LNCAP (cell line): Measurements from ENCODE around the gene PAX5.

Experiments used
- CTCF ChIP-seq: fragments of 450-650 bp; IDR thresholded peaks from 2 replicates; pipeline ENCODE4 v1.5.1; 2017; ENCODE audit warnings: mild to moderate bottlenecking

Gene PAX5

GRCh38 chr9:36963346-36963745 lies 70.7 kb downstream of the PAX5 start:
- TF ChIP-seq CTCF: no peak

- no peak for TF ChIP-seq CTCF
Measured at GRCh38 chr9:36962691-36963090, 71.4 kb downstream of the PAX5 start.

- no peak for TF ChIP-seq CTCF
Measured at GRCh38 chr9:36961561-36962325, 72.3 kb downstream of the PAX5 start.

DNA sequence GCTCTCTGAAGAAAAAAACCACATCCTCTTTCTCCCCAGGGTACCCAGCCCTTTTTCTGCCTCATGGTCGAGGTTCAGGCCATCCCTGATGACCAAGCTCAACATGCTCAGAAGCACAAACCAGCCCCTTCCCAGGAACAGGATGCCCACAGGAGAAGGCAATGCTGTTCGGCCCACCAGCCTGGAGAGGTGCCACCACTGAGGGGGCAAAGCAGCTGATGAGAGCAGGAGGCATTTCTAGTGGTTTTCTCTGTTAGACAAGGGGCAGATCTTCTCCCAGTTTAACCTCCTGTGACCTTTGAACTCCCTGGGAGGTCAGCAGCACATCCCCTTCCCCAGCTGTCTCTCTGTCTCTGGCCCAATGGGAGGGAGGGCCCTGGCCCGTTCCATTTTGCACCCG lies 73.0 kb downstream of the PAX5 start:
- TF ChIP-seq CTCF: no peak

- TF ChIP-seq CTCF: no peak
Measured at GRCh38 chr9:36960575-36960955, 73.5 kb downstream of the PAX5 start.

DNA sequence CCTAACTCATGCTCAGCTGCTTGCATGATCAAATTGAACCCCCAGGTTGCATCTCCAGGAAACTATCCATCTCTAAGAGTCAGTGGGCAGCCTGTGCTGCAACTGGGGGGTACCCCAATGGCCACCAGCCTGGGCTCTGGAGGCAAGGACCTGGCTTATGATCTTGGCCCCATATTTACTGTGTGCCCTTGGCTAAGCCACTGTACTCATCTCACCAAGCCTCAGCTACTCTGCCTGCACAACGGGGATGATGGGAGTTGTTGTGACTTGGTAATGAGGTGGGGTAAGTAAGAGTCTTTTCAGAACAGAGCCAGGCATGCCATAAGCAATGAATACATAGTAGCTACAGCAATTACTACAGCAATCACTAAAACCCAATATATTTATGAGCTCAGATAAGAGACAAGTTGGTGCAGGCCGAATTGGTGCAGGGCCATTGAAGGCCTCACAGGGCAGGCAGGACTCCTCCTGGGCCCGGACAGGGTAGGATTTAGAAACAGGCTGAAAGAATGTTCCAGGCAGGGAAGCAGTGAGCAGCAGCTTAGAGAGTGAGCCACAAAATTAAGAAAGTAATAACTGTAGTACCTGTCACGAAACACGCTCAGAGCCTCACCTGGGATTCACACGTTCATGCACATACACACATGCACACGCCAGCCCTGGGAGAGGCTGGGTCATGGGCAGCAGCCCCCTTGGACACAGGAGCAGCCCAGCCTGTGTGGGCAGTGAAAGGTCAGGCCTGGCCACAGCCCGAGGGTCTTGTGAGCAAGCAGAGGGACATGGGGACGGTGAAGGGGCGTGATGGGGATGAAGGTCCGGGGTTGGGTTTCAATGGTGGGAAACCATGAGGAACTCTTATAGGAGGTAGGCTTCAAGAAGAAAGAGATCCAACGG lies 74.1 kb downstream of the PAX5 start:
- no peak for TF ChIP-seq CTCF

DNA sequence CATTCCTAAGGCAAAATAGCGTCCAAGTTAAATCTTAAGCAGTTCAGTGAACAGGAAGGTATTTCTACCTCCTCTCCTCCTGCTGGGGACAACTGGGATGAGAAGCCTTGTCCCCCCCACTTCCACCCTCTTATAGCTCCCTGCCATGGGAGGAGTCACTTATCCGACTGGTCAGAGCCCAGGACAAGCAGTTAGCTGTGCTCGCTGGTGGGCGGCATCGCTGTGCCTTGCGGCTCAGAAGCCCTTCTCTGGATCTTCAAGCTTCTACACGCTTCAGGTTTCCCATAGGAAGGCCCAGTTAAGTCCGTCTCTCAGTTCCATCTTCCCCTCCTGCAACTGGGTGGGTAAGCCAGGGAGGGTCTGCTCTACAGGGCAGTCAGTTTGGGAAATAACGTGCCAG lies 77.2 kb downstream of the PAX5 start:
- no peak for TF ChIP-seq CTCF
